ENCODE measurements around the gene SERPINB10.
"Not testable (repeated sequence)": the region's sequence is repeated elsewhere in the genome, so short reads cannot be mapped to it uniquely, and the experiment has no call there.

SERPINB10 gene

GRCh38 chr18:63922049-63922448 lies 14.3 kb downstream of the SERPINB10 start:
- Histone ChIP-seq H3K79me2 (ENCODE audit: insufficient read depth, low read length) (no peaks in the 10 kb centered on the region), H3K9ac (ENCODE audit: low read depth, low read length, poor library complexity, severe bottlenecking) (no peak overlapping the region), H2AFZ (ENCODE audit: low read length) (no peak overlapping the region), H3K9me2 (replicated peaks; ENCODE audit: low read depth, low read length) (no peaks in the 10 kb centered on the region), H3K9me3 (ENCODE audit: insufficient read depth, low read depth, low read length) (no peaks in the 10 kb centered on the region), H3K4me1 (ENCODE audit: insufficient read depth, low read length, poor library complexity, severe bottlenecking) (no peaks in the 10 kb centered on the region), H4K20me1 (ENCODE audit: insufficient read depth, low read length, poor library complexity, severe bottlenecking) (no peaks in the 10 kb centered on the region), H3K4me3 (ENCODE audit: low read length, poor library complexity, severe bottlenecking) (no peak overlapping the region), H3K36me3 (ENCODE audit: insufficient read depth, low read length) (no peaks in the 10 kb centered on the region), H3K27me3 (ENCODE audit: insufficient read depth, low read length, poor library complexity, severe bottlenecking) (no peaks in the 10 kb centered on the region), H3F3A (ENCODE audit: low read depth) (no peaks in the 10 kb centered on the region), H3K4me2 (ENCODE audit: low read depth, low read length, poor library complexity, severe bottlenecking) (no peak overlapping the region)
- TF ChIP-seq, protein P1, sequence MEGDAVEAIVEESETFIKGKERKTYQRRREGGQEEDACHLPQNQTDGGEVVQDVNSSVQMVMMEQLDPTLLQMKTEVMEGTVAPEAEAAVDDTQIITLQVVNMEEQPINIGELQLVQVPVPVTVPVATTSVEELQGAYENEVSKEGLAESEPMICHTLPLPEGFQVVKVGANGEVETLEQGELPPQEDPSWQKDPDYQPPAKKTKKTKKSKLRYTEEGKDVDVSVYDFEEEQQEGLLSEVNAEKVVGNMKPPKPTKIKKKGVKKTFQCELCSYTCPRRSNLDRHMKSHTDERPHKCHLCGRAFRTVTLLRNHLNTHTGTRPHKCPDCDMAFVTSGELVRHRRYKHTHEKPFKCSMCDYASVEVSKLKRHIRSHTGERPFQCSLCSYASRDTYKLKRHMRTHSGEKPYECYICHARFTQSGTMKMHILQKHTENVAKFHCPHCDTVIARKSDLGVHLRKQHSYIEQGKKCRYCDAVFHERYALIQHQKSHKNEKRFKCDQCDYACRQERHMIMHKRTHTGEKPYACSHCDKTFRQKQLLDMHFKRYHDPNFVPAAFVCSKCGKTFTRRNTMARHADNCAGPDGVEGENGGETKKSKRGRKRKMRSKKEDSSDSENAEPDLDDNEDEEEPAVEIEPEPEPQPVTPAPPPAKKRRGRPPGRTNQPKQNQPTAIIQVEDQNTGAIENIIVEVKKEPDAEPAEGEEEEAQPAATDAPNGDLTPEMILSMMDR (conservative IDR thresholded peaks at IDR 0.05; ENCODE audit: low read length) = no peak
- no peak for TF ChIP-seq EZH2phosphoT487 (IDR thresholded peaks at IDR 0.05; ENCODE audit: borderline replicate concordance)

DNA sequence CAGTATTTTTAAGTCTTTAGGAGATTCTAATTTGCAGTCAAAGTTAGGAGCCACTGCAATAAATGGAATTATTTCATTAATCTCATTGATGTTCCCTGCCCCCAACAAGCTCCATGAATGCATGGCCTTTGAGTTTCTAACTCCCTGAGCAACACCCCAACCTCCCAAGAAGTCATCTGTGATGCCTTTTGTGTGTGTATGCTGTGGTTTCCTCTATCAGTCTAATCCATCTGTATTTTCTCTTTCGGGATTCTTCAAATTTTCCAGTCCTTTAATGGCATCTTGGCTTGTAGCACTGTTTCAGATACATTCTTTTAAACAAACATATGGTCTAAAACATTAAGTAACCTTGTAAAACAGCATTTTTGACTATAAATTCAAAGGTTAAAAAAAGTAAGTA lies 16.8 kb downstream of the SERPINB10 start:
- H3K9me2 ChIP-seq (replicated peaks; ENCODE audit: low read depth, low read length) = no peaks in the 10 kb centered on the region
- no peaks in the 10 kb centered on the region for H3K36me3 ChIP-seq (ENCODE audit: insufficient read depth, low read length)
- no peak overlapping the region for H3K4me2 ChIP-seq (ENCODE audit: low read depth, low read length, poor library complexity, severe bottlenecking)
- no peaks in the 10 kb centered on the region for H3K27me3 ChIP-seq (ENCODE audit: insufficient read depth, low read length, poor library complexity, severe bottlenecking)
- H3K9me3 ChIP-seq (ENCODE audit: insufficient read depth, low read depth, low read length) = no peaks in the 10 kb centered on the region
- H3K79me2 ChIP-seq (ENCODE audit: insufficient read depth, low read length) = no peaks in the 10 kb centered on the region
- no peaks in the 10 kb centered on the region for H4K20me1 ChIP-seq (ENCODE audit: insufficient read depth, low read length, poor library complexity, severe bottlenecking)
- no peak for TF ChIP-seq EZH2phosphoT487 (IDR thresholded peaks at IDR 0.05; ENCODE audit: borderline replicate concordance)
- TF ChIP-seq, protein P1 (conservative IDR thresholded peaks at IDR 0.05; ENCODE audit: low read length) = no peak
- no peak overlapping the region for H3K9ac ChIP-seq (ENCODE audit: low read depth, low read length, poor library complexity, severe bottlenecking)
- no peak overlapping the region for H2AFZ ChIP-seq (ENCODE audit: low read length)
- H3K4me1 ChIP-seq (ENCODE audit: insufficient read depth, low read length, poor library complexity, severe bottlenecking) = no peaks in the 10 kb centered on the region
- no peaks in the 10 kb centered on the region for H3F3A ChIP-seq (ENCODE audit: low read depth)
- H3K4me3 ChIP-seq (ENCODE audit: low read length, poor library complexity, severe bottlenecking) = no peak overlapping the region

DNA sequence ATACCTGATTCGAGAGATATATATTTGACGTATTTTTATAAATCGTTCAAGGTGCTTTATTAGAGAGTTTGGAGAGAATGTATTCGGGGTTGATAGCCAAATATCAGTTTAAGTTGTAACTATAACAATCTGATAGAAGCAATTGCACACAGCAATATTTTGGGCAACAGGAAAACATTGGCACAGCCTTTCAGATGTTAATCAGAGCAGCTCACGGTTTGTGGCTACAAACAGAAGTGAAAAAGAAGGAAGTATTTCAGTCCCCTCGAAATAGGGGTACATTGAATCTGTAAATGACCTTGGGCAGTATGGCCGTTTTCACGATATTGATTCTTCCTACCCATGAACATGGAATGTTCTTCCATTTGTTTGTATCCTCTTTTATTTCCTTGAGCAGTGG lies 20.6 kb downstream of the SERPINB10 start:
- Histone ChIP-seq H3K27me3 (ENCODE audit: insufficient read depth, low read length, poor library complexity, severe bottlenecking) (no peaks in the 10 kb centered on the region), H3K9me2 (replicated peaks; ENCODE audit: low read depth, low read length) (no peaks in the 10 kb centered on the region), H3K79me2 (ENCODE audit: insufficient read depth, low read length) (no peaks in the 10 kb centered on the region), H3K9me3 (ENCODE audit: insufficient read depth, low read depth, low read length) (no peaks in the 10 kb centered on the region), H4K20me1 (ENCODE audit: insufficient read depth, low read length, poor library complexity, severe bottlenecking) (no peaks in the 10 kb centered on the region), H3K4me3 (ENCODE audit: low read length, poor library complexity, severe bottlenecking) (no peak overlapping the region), H2AFZ (ENCODE audit: low read length) (no peak overlapping the region), H3K4me1 (ENCODE audit: insufficient read depth, low read length, poor library complexity, severe bottlenecking) (no peaks in the 10 kb centered on the region), H3K36me3 (ENCODE audit: insufficient read depth, low read length) (no peaks in the 10 kb centered on the region), H3F3A (ENCODE audit: low read depth) (no peaks in the 10 kb centered on the region), H3K4me2 (ENCODE audit: low read depth, low read length, poor library complexity, severe bottlenecking) (no peak overlapping the region), H3K9ac (ENCODE audit: low read depth, low read length, poor library complexity, severe bottlenecking) (no peak overlapping the region)
- TF ChIP-seq, protein P1 (conservative IDR thresholded peaks at IDR 0.05; ENCODE audit: low read length) = no peak
- TF ChIP-seq EZH2phosphoT487 (IDR thresholded peaks at IDR 0.05; ENCODE audit: borderline replicate concordance) = no peak

GRCh38 chr18:63929369-63929768 lies 21.6 kb downstream of the SERPINB10 start:
- H3F3A ChIP-seq (ENCODE audit: low read depth); H3K4me2 ChIP-seq (ENCODE audit: low read depth, low read length, poor library complexity, severe bottlenecking); H4K20me1 ChIP-seq (ENCODE audit: insufficient read depth, low read length, poor library complexity, severe bottlenecking); H3K79me2 ChIP-seq (ENCODE audit: insufficient read depth, low read length); H3K9me3 ChIP-seq (ENCODE audit: insufficient read depth, low read depth, low read length); H3K4me1 ChIP-seq (ENCODE audit: insufficient read depth, low read length, poor library complexity, severe bottlenecking); H3K36me3 ChIP-seq (ENCODE audit: insufficient read depth, low read length); H3K27me3 ChIP-seq (ENCODE audit: insufficient read depth, low read length, poor library complexity, severe bottlenecking); H3K4me3 ChIP-seq (ENCODE audit: low read length, poor library complexity, severe bottlenecking); H3K9me2 ChIP-seq (replicated peaks; ENCODE audit: low read depth, low read length); H2AFZ ChIP-seq (ENCODE audit: low read length); H3K9ac ChIP-seq (ENCODE audit: low read depth, low read length, poor library complexity, severe bottlenecking): not testable (repeated sequence)
